Right cardiac atrium (tissue), 5 donors: ENCODE data around the gene PLEKHH3. TPM values are rescaled to one million over a fixed set of nuclear protein-coding genes. Genes with fewer than 3 reads are reported as not detected.
A peak's percentile ranks its signal among the peaks of the same experiment; 100 is the strongest.
"Not testable (repeated sequence)": the region's sequence is repeated elsewhere in the genome, so short reads cannot be mapped to it uniquely, and the experiment has no call there.

Experiments
- ATAC-seq, 2 donors: fragments of 200-7000 bp; cut with Tn5 transposase; one replicate each; pipeline versions ENCODE4 v1.8.0 to v1.9.1; 2020; ENCODE audit warnings: moderate library complexity in 2 of 2, mild to moderate bottlenecking in 1 of 2
- DNase-seq, 3 donors: peaks; one replicate each; pipeline ENCODE4 v3.0.0-alpha.2; 2020
- H3K27ac ChIP-seq: one replicate; pipeline ENCODE4 v1.5.1; 2013; ENCODE audit warnings: mild to moderate bottlenecking, low read length, control low read depth, moderate library complexity
- H3K27me3 ChIP-seq: one replicate; pipeline ENCODE4 v1.6.1; 2013; ENCODE audit not compliant: control insufficient read depth, insufficient read depth
- H3K4me1 ChIP-seq: one replicate; pipeline ENCODE4 v1.6.1; 2013; ENCODE audit warnings: low read length; ENCODE audit not compliant: control insufficient read depth, insufficient read depth
- H3K4me3 ChIP-seq: one replicate; pipeline ENCODE4 v1.5.1; 2013; ENCODE audit warnings: low read length, control low read depth
- H3K9me3 ChIP-seq: one replicate; pipeline ENCODE4 v1.6.1; 2013; ENCODE audit warnings: low read length; ENCODE audit not compliant: control insufficient read depth
- WGBS: extraction: QIAGEN DNeasy Blood & Tissue Kit; methylation state at CpG from one replicate; pipeline ENCODE4 v1.1.7; 2013; 5-methylcytosine and 5-hydroxymethylcytosine counted together
- intact Hi-C, 4 donors: fragments of 100-400 bp; cut with DNase I; formaldehyde crosslinking; loops; one replicate each; pipeline versions ENCODE4 v1.11.0 to v1.14.0; 2022 to 2023
- microRNA-seq, 2 donors: library from miRNA; unstranded; fragments of <30 nt; microRNA quantifications; one replicate each; pipeline ENCODE4 v1.2.0, GENCODE V29; 2020 to 2021
- polyA plus RNA-seq: library from polyadenylated mRNA; stranded (reverse); fragments of 200-250 nt; gene quantifications from one replicate; pipeline ENCODE4 v1.2.3, GENCODE V29; 2013
- total RNA-seq, 4 donors: library from RNA; stranded (reverse); fragmentation: NEBNext Ultra II Directional; extraction: Animal tissue kit (Norgen Biotek cat#: 25700); gene quantifications; one replicate each; pipeline ENCODE4 v1.2.1, GENCODE V29; 2021
- donor health status: healthy with polysubstance abuse.
- donor health status: DM: no; HTN: yes; CAD: no.
- donor health status: DM: no; HTN: no; CAD: no.
- donor health status: DM: no; HTN: yes; CAD: no; lungs with severe emphysema.
- donor health status: DM: yes; HTN: yes; CAD: no.

Gene PLEKHH3
- total and polyA plus RNA-seq, 5 donors: 14.4 to 30.8 (median 23.4) TPM

DNA sequence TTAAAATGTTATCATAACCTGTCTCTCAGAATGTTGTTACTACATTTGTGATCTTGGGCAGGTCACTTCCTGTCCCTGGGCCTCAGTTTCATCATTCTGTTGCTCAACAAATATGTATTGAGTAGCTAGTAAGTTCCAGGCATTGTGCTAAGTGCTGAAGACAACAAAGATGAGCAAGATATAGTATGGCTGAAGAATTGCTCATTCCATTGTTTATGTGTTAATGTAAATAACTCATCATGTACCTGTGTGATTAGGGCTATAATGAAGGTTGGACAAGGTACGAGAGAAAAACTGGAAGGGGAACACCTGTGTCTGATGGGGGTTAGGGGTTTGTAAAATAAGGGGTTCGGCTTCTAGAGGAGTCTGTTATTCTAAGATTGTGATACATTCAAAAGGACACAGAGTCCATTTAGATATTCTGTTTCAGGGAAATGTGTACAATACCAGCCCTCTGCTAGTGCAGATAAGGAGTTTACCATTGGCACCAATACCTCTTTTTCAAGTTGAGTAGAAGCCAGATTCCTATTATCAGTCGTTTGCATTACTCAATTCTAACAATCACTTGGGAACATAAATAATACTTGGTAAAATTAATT, 47.3 kb downstream of the PLEKHH3 start:
- 67% methylated on average over 3 of the region's 3 CpGs for WGBS
- H3K4me3 ChIP-seq: no peak overlapping the region
- H3K27me3 ChIP-seq: no peaks in the 10 kb centered on the region
- no peak for DNase-seq
- intact Hi-C loops: no loop called here
- H3K9me3 ChIP-seq: no peaks in the 10 kb centered on the region
- no peak for ATAC-seq
- H3K27ac ChIP-seq: no peak overlapping the region
- H3K4me1 ChIP-seq: no peaks in the 10 kb centered on the region

DNA sequence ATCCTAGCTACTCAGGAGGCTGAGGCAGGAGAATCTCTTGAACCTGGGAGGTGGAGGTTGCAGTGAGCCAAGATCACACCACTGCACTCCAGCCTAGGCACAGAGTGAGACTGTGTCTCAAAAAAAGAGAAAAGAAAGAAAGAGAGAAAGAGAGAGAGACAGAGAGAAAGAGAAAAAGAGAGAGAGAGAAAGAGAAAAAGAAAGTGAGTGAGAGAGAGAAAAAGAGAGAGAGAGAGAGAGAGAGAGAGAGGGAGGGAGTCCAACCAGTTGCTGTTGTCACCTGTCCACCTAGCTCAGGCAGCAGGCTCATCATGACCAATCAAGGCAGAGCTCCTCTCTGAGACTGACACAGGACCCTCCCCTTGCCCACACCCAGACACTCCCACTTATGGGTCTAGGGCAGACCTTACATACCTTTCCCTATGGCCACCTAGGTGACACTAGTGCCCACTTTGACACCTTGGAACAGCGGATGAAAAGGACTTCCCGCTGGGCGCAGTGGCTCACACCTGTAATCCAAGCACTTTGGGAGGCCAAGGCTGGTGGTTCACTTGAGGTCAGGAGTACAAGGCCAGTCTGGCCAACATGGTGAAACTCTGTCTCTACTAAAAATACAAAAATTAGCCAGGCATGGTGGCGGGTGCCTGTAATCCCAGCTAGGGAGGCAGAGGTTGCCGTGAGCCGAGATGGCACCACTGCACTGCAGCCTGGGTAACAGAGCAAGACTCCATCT, 49.6 kb downstream of the PLEKHH3 start:
- H3K9me3 ChIP-seq, H3K27ac ChIP-seq, intact Hi-C loops, H3K4me1 ChIP-seq, H3K4me3 ChIP-seq, H3K27me3 ChIP-seq, DNase-seq, ATAC-seq: not testable (repeated sequence)
- WGBS: 93% methylated on average over 6 of the region's 6 CpGs

- intact Hi-C loops: no loop called here
- peak; percentile 43 to 75 for ATAC-seq
- no peak overlapping the region for H3K4me3 ChIP-seq
- H3K9me3 ChIP-seq: no peaks in the 10 kb centered on the region
- DNase-seq: peak in 1 of 3 donors; percentile 16
- H3K4me1 ChIP-seq: no peaks in the 10 kb centered on the region
- 80% methylated on average over 7 of the region's 7 CpGs for WGBS
- H3K27ac ChIP-seq: no peak overlapping the region
- H3K27me3 ChIP-seq: no peaks in the 10 kb centered on the region
Measured at GRCh38 chr17:42623732-42624596, 52.8 kb downstream of the PLEKHH3 start.

GRCh38 chr17:42623271-42623670, 53.5 kb downstream of the PLEKHH3 start:
- intact Hi-C loops: no loop called here
- Histone ChIP-seq H3K4me1 (no peaks in the 10 kb centered on the region), H3K9me3 (no peaks in the 10 kb centered on the region), H3K4me3 (no peak overlapping the region), H3K27me3 (no peaks in the 10 kb centered on the region), H3K27ac (no peak overlapping the region)
- ATAC-seq (no peak), DNase-seq (no peak)
- 84% methylated on average over 2 of the region's 2 CpGs for WGBS

DNA sequence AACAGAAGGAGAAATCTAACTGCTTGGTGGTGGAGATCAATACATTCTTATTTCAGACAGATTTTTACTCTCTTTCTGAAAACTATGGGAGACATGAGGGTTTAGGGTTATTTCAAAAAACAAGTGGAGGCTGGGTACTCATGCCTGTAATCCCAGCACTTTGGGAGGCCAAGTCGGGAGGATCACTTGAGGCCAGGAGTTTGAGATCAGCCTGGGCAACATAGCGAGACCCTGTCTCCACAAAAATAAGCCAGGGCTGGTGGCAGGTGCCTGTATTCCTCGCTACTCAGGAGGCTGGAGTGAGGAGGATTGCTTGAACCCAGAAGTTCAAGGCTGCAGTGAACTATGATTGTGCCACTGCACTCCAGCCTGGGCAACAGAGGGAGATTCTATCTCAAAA, 54.8 kb downstream of the PLEKHH3 start:
- intact Hi-C loops, H3K27ac ChIP-seq, H3K4me3 ChIP-seq, H3K9me3 ChIP-seq, H3K27me3 ChIP-seq, ATAC-seq, H3K4me1 ChIP-seq: not testable (repeated sequence)
- 90% methylated on average over 3 of the region's 3 CpGs for WGBS
- peak in 1 of 3 donors; percentile 2 for DNase-seq

- peak; percentile 69 to 88 for ATAC-seq
- Histone ChIP-seq H3K4me3 (no peak overlapping the region), H3K9me3 (no peaks in the 10 kb centered on the region), H3K27me3 (no peaks in the 10 kb centered on the region), H3K4me1 (peaks cover 5% of the 10 kb centered on the region), H3K27ac (peak overlapping the region; percentile 38)
- WGBS: 21% methylated on average over 9 of the region's 9 CpGs
- intact Hi-C loops: loop anchor here in 1 of 4 donors (5.0 kb wide), 1 partner anchor 34 kb away; no protein-coding TSS in a partner anchor
- peak; percentile 22 to 74 (median 60) for DNase-seq
Measured at GRCh38 chr17:42618442-42619150, 58.2 kb downstream of the PLEKHH3 start.

- Histone ChIP-seq H3K27ac (peak overlapping the region; percentile 38), H3K9me3 (no peaks in the 10 kb centered on the region), H3K4me1 (peaks cover 5% of the 10 kb centered on the region), H3K4me3 (no peak overlapping the region), H3K27me3 (no peaks in the 10 kb centered on the region)
- 39% methylated on average over 4 of the region's 4 CpGs for WGBS
- intact Hi-C loops: loop anchor here in 1 of 4 donors (5.0 kb wide), 1 partner anchor 34 kb away; no protein-coding TSS in a partner anchor
- ATAC-seq (peak; percentile 18 to 27), DNase-seq (peak in 1 of 3 donors; percentile 34)
Measured at GRCh38 chr17:42617956-42618431, 58.8 kb downstream of the PLEKHH3 start.

Small RNA genes lying within 50 kb of the gene (microRNA-seq; reads per million reads assigned to microRNA genes)
- gene MIR6780A: 0 to 0.84 reads per million in 2 donors

Other genes starting within 250 kb of the PLEKHH3 start
- 10 to 100 TPM; 42.1 to 57.7 (median 48.8) TPM for gene ATP6V0A1, start 218.1 kb downstream of the PLEKHH3 start, total RNA-seq
- 33.4 TPM for gene ATP6V0A1, start 218.1 kb downstream of the PLEKHH3 start, polyA plus RNA-seq
- 10 to 100 TPM; 11.3 to 18.8 (median 15.0) TPM for gene NAGLU, start 140.8 kb downstream of the PLEKHH3 start, total RNA-seq
- gene NAGLU, start 140.8 kb downstream of the PLEKHH3 start, polyA plus RNA-seq: 13.7 TPM
- gene HSD17B1, start 124.1 kb downstream of the PLEKHH3 start, total RNA-seq: 1 to 10 TPM; 1.2 to 1.6 (median 1.4) TPM
- 2.5 TPM for gene HSD17B1, start 124.1 kb downstream of the PLEKHH3 start, polyA plus RNA-seq
- gene COASY, start 114.8 kb downstream of the PLEKHH3 start, total RNA-seq: 10 to 100 TPM; 32.4 to 45.5 (median 40.0) TPM
- 30.2 TPM for gene COASY, start 114.8 kb downstream of the PLEKHH3 start, polyA plus RNA-seq
- 10 to 100 TPM; 46.9 to 63.8 (median 54.2) TPM for gene MLX, start 109.9 kb downstream of the PLEKHH3 start, total RNA-seq
- gene MLX, start 109.9 kb downstream of the PLEKHH3 start, polyA plus RNA-seq: 65.0 TPM
- 1 to 10 TPM; 1.4 to 3.3 (median 2.5) TPM for gene PSMC3IP, start 99.3 kb downstream of the PLEKHH3 start, total RNA-seq
- 2.2 TPM for gene PSMC3IP, start 99.3 kb downstream of the PLEKHH3 start, polyA plus RNA-seq
- 10 to 100 TPM; 23.9 to 27.0 (median 25.5) TPM for gene RETREG3, start 67.6 kb downstream of the PLEKHH3 start, total RNA-seq
- 13.0 TPM for gene RETREG3, start 67.6 kb downstream of the PLEKHH3 start, polyA plus RNA-seq
- gene TUBG1, start 67.3 kb downstream of the PLEKHH3 start, total RNA-seq: 10 to 100 TPM; 34.3 to 60.7 (median 46.0) TPM
- 48.9 TPM for gene TUBG1, start 67.3 kb downstream of the PLEKHH3 start, polyA plus RNA-seq
- 10 to 100 TPM; 11.6 to 21.3 (median 18.4) TPM for gene TUBG2, start 17.7 kb downstream of the PLEKHH3 start, total RNA-seq
- 19.8 TPM for gene TUBG2, start 17.7 kb downstream of the PLEKHH3 start, polyA plus RNA-seq
- 1 to 10 TPM; 1.8 to 2.9 (median 2.5) TPM for gene CCR10, start 4.8 kb upstream of the PLEKHH3 start, total RNA-seq
- gene CCR10, start 4.8 kb upstream of the PLEKHH3 start, polyA plus RNA-seq: 2.6 TPM
- gene CNTNAP1, start 5.5 kb upstream of the PLEKHH3 start, total RNA-seq: 1 to 10 TPM; 4.6 to 9.9 (median 7.1) TPM
- gene CNTNAP1, start 5.5 kb upstream of the PLEKHH3 start, polyA plus RNA-seq: 4.6 TPM
- 10 to 100 TPM; 32.4 to 53.2 (median 43.6) TPM for gene EZH1, start 68.0 kb upstream of the PLEKHH3 start, total RNA-seq
- gene EZH1, start 68.0 kb upstream of the PLEKHH3 start, polyA plus RNA-seq: 22.5 TPM
- gene RAMP2, start 84.2 kb upstream of the PLEKHH3 start, total RNA-seq: 10 to 100 TPM; 29.2 to 45.9 (median 40.9) TPM
- gene RAMP2, start 84.2 kb upstream of the PLEKHH3 start, polyA plus RNA-seq: 73.5 TPM
- gene VPS25, start 96.5 kb upstream of the PLEKHH3 start, total RNA-seq: 10 to 100 TPM; 32.0 to 37.7 (median 33.0) TPM
- 42.7 TPM for gene VPS25, start 96.5 kb upstream of the PLEKHH3 start, polyA plus RNA-seq
- gene WNK4, start 103.6 kb upstream of the PLEKHH3 start, total RNA-seq: not detected
- gene WNK4, start 103.6 kb upstream of the PLEKHH3 start, polyA plus RNA-seq: 0.05 TPM
- gene COA3, start 121.7 kb upstream of the PLEKHH3 start, total RNA-seq: 10 to 100 TPM; 64.4 to 74.4 (median 70.7) TPM
- gene COA3, start 121.7 kb upstream of the PLEKHH3 start, polyA plus RNA-seq: 142 TPM
- gene CNTD1, start 121.9 kb upstream of the PLEKHH3 start, total RNA-seq: under 1 TPM in 2 of 4 donors, not detected in 2; 0.20 to 0.53 TPM
- 0.59 TPM for gene CNTD1, start 121.9 kb upstream of the PLEKHH3 start, polyA plus RNA-seq
- gene BECN1, start 147.3 kb upstream of the PLEKHH3 start, total RNA-seq: 10 to 100 TPM; 69.6 to 88.1 (median 71.8) TPM
- gene BECN1, start 147.3 kb upstream of the PLEKHH3 start, polyA plus RNA-seq: 54.3 TPM
- gene PSME3, start 156.4 kb upstream of the PLEKHH3 start, total RNA-seq: 10 to 100 TPM; 61.0 to 82.0 (median 70.1) TPM
- 57.6 TPM for gene PSME3, start 156.4 kb upstream of the PLEKHH3 start, polyA plus RNA-seq
- under 1 TPM; 0.37 to 0.67 (median 0.51) TPM for gene AOC2, start 167.6 kb upstream of the PLEKHH3 start, total RNA-seq
- 0.52 TPM for gene AOC2, start 167.6 kb upstream of the PLEKHH3 start, polyA plus RNA-seq
- gene AOC3, start 174.2 kb upstream of the PLEKHH3 start, total RNA-seq: 10 to 100 TPM; 11.5 to 29.9 (median 24.9) TPM
- gene AOC3, start 174.2 kb upstream of the PLEKHH3 start, polyA plus RNA-seq: 29.1 TPM
- not detected for gene G6PC1, start 223.8 kb upstream of the PLEKHH3 start, total RNA-seq
- not detected for gene G6PC1, start 223.8 kb upstream of the PLEKHH3 start, polyA plus RNA-seq